ENCODE data around the gene ENPEP.

DNA sequence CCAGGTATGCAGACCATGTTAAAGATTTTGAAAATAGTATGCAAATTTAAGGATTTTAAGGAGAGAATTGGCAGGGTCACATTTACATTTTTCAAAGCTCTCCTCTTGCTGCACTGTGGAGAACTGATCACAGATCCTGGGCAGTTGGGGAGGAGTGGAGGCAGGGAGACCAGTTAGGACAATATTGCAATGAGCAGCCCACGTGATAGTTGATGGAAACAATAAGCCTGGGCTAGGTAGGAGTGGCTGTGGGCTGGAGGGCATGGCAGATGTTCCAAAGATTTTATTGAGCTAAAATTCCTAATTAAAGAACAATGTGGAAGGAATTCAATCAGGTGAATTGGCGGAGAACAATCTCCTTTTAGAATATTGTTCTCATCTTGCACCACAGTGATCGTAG, 50.6 kb downstream of the ENPEP start:
- no peak for TF ChIP-seq POLR2A (IDR thresholded peaks at IDR 0.05; ENCODE audit: low read depth, low read length)
- no peak for TF ChIP-seq POLR2AphosphoS5 (IDR thresholded peaks at IDR 0.05; ENCODE audit: low read depth, low read length)

Measured in GM12892 (cell line).